HG02970 (cell line): ENCODE results near the gene WWOX.

Experiments used
- ATAC-seq: cut with Tn5 transposase; IDR thresholded peaks from one replicate; pipeline ENCODE4 v1.9.1; 2021; ENCODE audit warnings: mild to moderate bottlenecking, moderate library complexity, moderate number of reproducible peaks; ENCODE audit not compliant: unreplicated experiment, low FRiP score

WWOX gene

GRCh38 chr16:79005096-79005495 is 905.6 kb downstream of the WWOX start:
- ATAC-seq, result no peak

DNA sequence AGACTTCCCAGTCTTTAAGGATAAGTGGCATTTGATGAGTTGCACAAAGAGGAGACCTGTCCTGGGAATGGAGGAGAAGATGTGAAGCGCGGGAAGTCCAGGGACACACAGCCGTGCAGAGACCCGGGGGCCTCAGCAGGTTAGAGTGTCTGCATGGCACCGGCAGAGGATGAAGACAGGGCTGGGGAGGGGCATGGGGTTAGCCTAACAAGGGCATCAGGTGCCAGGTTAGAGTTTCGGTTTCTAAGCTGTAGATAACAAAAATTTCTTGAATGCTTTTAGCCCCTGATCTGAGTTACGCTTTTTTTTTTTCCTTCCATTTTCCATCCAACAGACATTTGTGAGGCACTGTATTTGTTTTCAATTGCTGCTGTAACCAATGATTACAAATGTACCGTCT is 906.8 kb downstream of the WWOX start:
- ATAC-seq, result no peak

DNA sequence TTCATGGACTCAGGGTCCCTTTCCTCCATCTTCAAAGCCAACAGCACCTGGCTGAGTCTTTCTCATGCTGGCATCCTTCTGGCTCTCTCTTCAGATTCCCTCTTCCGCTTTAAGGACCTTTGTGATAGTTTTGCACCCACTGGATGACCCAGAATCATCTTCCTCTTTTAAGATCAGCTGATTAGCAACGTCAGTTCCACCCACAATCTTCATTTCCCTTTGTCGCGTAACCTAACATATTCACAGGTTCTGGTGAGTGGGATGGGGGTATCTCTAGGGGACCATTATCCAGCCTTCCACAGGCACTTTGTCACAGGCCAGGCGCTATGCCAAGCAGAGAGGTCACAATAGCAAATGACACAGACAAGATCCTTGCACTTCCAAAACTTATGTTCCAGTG is 907.3 kb downstream of the WWOX start:
- ATAC-seq, result no peak

DNA sequence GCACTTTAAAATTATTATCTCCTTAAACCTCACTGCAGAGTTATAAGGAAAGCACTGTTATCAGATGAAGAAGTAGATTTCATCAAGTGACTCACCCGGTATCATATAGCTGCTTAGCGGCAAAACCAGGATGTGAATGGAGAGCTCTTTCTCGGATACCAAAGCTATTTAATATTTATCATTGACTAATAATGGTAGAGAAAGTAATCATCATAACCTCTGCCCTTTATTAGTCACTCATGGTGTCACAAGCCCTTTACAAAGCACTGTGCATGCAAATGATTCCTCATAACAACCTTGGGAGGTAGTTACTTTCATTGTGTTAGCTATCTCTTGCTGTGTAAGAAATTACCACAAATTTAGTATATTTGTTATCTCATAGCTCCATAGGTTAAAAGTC is 908.2 kb downstream of the WWOX start:
- ATAC-seq, result no peak

DNA sequence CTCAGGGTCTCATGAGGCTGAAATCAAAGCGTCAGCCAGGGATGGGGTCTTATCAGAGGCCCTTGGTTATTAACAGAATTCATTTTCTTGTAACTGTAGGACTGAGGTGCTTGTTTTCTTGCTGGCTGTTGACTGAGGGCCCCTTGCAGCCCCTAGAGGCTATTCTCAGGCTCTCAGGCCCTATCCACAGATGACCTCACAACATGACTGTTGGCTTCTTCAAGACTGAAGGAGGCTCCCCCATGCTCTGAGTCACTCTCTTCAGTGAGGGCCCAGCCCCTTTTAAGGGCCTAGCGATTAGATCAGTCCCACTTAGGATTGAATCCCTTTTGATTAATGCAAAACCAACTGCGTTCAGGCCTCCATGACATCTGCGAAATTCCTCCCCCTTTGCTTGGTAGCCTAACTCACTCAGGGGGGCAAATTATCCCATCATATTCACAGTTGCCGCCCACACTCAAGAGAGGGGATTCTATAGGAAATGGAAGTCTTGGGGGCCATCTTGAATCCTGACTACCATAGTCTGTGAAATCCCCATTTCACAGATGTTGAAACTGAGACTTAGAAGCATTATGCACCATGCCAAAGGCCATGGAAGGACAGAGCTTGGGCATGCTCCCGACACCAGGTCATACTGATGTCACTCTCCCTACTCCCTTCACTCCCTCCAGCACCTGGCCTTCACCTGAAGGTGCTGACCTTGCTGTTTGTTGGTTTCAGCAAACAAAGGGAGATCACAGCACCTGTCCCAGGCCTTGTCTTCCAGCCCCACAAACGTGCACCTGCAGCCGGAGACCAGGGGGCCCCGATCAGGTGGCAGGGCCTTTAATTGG is 908.8 kb downstream of the WWOX start:
- no peak for ATAC-seq

- ATAC-seq, result no peak
These were observed 909.4 kb downstream of the WWOX start for GRCh38 chr16:79008869-79009179.

DNA sequence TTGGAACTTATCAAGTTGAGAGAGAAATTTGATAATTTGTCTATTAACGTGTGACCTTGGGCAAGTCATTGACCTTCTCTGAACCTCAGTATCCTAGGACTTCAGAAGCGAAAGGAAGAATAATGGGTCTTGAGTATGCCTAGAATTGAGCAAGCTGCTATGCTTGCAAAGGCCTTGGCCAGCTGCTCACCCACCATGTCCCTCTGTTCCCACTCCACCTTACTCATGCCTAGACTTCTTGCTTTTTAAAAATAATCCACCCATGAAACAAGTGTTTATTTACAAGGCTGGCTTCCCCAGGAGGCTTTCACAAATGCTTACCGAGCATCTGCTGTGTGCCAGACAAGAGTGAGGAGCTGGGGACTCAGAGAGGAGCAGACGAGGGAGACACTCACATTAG is 910.4 kb downstream of the WWOX start:
- ATAC-seq, result no peak

- ATAC-seq, result no peak
These were observed 911.8 kb downstream of the WWOX start for GRCh38 chr16:79011282-79011681.

GRCh38 chr16:79012671-79013434 is 913.4 kb downstream of the WWOX start:
- ATAC-seq, result no peak

DNA sequence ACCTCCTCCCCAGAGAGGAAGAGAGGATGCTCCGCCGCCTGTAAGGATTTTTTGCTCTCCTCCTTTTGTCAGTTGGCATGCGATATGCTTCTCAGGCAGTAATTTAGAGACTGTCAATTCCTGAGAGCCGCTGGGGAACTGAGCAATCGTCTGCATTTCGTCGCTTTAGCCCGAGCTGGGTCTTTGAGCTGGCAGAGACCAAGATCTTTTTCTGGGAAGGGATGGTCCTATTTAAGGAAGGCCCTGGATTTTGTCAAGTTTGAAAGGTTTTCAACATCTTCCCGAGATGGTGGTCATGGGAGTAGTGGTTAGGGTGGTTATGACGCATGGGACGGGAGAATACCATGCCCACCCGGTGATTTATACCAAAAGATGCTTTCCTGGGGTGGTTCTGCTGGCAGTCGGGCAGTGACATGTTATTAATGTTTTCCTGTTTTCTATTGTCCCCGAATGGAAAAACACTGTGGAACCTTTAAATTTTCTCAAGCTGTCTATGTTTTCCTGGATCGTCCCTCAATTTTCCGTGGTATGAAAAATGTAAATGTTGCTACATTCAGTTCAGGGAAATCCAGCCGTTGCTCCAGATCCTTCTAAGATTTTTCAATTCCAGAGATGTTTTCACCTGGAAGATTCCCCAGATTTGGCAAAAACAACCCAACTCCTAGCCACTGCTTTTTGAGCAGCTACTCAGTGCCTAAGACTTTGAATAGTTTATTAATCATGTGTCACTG is 914.6 kb downstream of the WWOX start:
- no peak for ATAC-seq

GRCh38 chr16:79018650-79019429 is 919.4 kb downstream of the WWOX start:
- ATAC-seq, result no peak

GRCh38 chr16:79019431-79019830 is 920.0 kb downstream of the WWOX start:
- ATAC-seq, result no peak

DNA sequence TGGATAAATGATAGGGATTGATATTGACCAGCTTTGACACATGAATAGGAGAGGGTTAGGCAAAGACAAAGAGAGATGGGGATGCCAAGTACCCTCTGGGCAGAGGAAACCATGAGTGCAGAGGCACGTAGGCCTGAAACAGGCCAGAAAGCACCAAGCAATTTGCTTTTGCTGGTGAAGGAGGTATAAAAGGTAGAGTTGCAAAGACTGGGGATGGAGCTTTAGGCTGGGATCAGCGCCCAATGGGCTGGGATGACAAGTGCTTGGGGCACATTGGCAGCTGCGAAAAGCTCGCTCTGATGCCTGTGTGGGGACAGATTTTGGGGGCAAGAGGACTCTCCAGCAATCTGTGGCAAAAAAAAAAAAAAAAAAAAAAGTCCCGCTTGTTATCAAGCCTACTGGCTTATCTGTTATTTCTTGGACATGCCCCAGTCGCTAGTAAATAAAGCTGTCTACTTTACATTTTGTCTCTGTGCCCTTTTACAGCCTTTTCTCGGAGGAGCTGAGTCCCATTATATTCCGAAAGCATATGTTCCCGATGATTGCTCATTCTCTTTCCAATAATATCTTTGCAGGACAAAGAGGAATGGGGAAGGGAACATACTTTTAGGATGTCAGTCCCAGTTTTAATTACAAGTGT is 922.7 kb downstream of the WWOX start:
- no peak for ATAC-seq

DNA sequence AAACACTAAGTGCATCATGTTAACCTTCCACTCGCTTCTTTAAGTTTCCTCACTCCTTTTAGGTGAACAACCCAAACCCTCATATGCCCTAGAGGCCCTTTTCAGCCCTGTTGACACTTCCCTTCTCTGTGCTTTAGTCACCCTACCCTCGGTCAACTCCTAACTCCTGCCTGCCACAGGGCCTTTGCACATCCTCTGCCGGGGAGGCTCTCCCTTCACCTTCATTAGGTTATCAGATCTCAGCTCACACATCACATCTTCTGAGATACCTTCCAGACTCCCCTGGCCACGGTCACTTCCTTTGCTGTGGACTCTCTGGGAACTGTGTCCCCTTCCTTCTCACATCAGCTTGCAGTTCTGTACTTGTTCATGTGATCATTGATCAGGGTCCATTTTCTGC is 926.7 kb downstream of the WWOX start:
- ATAC-seq, result no peak

DNA sequence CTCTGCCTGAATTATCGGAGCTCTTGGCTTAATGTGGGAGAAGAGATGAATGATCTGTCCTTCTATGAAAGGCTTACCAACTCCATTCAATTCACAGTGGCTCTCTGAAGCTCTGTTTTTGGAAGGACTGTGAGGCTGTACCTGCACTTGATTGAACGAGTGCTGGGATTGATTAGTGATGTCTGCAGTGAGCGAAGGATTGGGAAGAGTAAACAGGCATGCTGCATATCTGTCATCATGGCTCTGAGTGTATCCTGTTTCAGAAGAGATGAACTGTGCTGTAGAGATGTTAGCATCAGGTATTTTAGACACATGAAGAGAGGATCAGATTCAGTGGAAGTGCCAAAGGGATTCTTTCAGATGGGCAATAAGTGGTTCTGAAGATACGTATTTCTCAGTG is 937.1 kb downstream of the WWOX start:
- no peak for ATAC-seq

GRCh38 chr16:79037521-79038373 is 938.3 kb downstream of the WWOX start:
- no peak for ATAC-seq

- no peak for ATAC-seq
These were observed 941.8 kb downstream of the WWOX start for GRCh38 chr16:79041206-79041605.

DNA sequence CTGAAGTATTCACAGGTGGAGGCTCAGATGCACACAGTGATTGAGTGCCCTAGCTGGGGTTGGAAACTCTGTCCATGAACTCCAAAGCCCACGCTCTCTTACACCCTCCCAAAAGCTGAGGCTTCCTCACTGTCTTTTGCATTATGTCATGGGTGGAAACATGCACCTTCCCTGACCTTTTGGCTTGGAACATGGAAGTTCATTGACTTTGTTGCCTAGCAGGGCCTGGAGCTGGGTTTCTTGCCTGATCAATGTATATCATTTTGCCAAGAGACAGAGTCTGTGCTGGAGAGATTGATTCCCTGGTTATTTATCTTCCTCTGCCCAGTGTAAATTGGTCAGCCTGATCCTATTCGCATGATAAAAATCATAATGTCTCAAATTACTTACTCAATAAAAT is 942.7 kb downstream of the WWOX start:
- no peak for ATAC-seq

DNA sequence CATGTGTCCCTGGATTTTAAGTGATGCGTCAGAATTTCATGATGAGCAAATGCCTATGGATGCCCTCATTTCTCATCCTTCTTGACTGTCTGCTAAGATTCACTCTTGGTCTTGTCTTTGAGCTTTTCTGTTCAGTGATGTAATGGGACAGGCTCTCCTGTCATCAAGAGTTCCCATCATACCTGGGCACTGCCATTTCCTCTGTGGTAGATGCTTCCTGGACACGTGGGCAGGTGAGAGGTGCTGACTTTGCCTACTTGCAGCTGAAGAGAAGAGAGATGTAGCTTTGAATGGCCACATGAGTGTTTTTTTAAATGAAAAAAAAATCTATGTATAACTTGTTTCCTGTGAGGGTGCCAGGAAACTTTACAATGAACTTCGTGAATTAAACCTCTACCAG is 943.4 kb downstream of the WWOX start:
- ATAC-seq, result no peak
